NCI-H1930 (cell line): ENCODE measurements around the gene TTLL5.
A peak's percentile ranks its signal among the peaks of the same experiment; 100 is the strongest.

Experiments used
- DNase-seq, 2 experiments: peaks; one replicate each; lab custom pipeline; 2025; lab: John Stamatoyannopoulos, UW

TTLL5 gene

DNA sequence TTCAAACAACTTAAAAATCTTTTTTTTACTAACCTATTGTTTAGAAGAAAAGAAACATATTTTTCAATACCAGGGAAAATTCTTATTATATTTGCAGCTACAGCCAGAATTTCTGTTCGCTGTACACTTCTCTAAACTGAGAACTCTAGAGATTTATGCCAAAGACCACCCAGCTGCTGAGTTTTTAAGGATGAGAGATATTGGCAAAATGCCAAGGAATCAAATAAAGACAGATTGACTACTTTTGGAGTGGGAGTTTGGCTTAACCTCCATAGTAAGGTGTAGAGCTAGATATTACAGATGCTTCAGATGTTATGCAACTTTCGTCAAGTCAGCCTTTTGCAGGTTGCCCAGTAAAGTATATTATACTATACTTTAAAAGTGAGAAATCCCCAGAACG lies 71.8 kb downstream of the TTLL5 start:
- no peak for DNase-seq

DNA sequence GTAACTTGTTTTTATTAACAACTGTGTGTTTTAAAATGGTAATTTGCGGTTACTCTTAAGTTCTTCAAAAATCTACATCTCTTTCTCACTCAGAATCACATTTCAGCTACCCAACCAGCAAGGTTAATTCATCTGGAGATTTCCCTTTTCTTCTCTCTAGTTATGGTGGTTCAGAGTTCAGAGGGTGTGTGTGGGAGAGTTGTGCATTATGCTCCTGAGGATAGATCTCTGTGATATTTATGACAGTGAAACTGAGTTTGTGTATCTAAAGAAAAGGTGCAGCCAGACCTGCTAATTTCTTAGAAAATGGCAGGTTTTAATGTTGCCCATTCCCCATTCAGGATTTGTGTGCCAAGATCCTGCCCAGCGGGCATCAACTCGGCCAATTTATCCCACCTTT lies 73.8 kb downstream of the TTLL5 start:
- no peak for DNase-seq

DNA sequence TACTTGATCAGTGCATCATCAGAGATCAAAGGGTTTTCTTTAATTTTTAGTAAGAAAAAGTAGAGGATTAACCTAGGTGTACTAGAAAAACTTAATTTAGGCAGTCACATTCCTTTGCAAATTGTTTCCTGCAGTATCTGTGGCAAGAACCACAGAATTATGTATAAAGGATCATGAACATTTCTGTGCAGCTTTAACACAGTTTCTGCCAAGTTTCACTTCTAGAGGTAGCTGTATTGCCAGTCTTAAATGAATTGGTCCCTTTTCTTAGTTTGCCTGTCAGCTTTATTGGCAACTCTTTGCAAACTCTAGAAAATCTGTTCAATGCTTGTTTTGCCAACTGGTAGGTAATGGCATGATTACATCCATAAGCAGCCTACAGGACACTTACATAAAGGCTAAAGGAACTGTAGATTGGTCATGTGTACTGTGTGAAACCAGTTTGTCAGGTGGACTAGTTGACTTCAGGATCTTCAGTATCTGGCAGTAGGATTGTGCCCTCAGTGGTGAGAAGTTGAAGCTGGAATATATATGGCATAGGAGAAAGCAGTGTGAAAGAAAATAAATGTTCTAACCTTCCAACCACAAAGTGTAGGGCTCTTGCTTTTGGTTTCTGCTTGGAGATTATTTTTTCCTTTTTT lies 75.9 kb downstream of the TTLL5 start:
- no peak for DNase-seq

DNA sequence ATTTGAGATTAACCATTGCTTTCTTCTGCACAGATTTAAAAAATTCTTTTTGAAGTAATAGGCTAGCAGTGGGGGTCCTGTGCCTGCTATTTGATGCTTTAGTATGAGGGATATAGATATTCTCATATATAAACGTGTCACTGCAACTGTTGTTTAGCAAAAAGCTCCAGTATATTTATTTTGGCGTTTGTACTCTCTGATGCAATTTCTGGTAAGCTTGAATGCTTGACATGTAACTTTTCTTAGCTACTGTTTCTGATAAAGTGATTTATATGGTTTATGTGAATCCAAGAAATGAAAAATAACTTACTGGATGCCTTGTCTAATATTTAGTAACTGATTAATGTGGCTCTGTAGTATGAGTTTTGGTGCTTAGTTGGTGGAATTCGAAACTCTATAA lies 77.1 kb downstream of the TTLL5 start:
- no peak for DNase-seq

DNA sequence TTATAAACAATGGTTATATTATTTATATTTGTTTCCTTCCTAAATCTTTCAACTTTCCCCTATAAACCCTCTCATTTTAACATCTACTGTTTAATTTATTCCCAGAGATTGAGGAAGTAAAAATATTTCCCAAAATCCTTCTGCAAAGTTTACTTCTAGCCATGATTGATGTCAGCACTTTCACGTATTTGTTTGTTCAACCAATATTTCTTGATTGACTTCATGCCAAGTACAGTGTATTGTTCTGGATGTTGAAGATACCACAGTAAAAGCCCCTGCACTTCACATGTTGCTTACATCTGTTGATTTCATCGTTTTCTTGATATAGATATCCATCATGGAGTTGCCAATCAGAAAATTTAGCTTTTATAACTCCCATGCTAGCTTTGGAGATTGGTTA lies 81.8 kb downstream of the TTLL5 start:
- DNase-seq = no peak

DNA sequence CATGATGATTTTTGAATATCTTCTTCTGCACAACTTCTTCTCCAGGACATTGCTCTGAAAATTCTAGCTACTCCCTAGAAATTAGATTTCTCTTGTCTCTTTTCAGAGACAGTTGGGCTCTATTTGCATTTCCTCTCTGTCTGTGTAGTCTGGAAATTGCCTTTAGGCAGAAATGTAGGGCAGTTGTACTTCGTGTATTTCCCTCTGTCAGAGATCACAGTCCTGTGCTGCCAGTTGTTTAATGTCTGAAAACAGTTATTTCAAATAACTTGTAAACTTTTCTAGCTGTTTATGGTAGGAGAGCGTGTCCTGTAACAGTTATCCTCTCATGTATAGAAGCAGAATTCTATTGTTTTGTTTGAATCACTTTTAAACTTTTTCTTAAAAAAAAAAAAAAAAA lies 86.9 kb downstream of the TTLL5 start:
- no peak for DNase-seq

DNA sequence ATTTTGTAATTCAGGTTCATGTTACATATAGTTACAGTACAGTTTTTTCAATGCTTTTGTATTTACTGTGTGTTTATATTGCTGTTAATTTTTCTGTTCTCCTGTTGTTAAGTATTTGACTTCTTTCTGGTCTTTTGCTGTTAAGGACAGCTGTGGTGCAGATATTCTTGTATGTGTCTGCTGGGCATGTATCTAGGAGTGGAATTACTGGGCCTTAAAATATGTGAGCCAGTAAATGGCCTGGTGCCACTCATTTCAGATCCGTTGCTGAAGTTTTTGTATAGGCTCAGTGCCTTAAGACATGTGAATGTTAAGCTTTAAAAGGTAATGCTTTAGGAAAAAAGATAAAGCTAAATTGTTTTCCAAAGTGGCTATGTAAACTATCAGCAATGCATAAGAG lies 87.3 kb downstream of the TTLL5 start:
- DNase-seq = no peak

DNA sequence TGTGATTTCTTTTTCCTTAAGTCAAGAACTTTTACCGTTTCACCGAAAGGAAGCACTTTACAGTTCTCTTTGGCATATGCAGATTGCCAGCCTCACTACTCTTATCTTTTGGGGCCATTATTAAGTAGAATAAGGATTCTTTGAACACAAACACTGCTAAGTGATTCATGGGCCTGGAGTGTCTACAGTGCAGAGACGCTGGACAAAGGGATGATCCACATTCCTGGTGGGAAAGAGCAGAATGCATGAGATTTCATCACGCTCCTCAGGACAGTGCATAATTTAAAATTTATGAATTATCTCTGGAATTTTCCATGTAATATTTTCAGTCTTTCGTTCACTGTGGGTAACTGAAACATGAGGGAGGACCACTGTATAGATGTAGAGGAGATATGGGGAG lies 90.2 kb downstream of the TTLL5 start:
- no peak for DNase-seq

DNA sequence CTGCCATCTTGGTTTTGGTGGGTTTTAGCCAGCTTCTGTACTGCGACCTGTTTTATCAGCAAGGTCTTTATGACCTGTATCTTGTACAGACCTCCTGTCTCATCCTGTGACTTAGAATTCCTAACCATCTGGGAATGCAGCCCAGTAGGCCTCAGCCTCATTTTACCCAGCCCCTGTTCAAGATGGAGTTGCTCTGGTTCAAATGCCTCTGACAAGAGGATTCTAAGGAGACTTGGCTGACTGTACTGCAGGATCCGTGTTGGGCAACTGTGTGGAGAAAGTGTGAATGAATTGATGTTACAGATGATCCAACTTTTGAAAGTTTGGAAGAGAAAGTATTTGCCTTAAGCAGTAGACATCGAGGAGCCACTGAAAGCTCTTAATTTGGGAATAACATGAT lies 91.0 kb downstream of the TTLL5 start:
- DNase-seq = no peak

DNA sequence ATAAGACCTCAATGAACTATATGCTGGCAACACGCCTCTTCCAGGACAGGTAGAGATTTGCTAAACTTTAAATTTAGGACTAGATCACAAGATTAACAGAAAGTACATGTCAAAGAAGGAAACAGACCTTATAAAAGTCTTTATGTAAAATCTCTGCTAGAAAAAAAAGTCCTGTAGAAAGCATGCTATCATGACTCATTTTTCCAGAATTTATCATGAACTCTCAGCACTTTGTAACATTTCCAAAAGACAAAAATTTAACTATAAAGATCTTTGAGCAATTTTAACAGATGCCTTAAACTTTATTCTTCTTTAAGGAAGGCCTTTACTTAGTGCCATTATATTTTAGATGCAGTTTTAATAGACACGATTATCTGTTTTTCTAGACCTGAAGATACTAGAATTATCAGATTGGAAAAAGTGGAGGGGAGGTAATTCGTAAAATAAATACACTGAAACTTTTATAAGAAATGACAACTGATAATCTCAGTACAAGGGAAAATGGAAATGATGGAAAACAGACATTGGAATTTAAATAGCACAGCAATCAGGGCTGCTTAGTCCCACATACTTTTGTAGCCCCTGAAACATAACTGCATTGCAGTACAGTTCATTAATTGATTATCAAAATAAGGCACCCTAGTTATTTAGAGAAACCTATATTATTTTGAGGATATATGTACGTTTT lies 92.0 kb downstream of the TTLL5 start:
- no peak for DNase-seq

DNA sequence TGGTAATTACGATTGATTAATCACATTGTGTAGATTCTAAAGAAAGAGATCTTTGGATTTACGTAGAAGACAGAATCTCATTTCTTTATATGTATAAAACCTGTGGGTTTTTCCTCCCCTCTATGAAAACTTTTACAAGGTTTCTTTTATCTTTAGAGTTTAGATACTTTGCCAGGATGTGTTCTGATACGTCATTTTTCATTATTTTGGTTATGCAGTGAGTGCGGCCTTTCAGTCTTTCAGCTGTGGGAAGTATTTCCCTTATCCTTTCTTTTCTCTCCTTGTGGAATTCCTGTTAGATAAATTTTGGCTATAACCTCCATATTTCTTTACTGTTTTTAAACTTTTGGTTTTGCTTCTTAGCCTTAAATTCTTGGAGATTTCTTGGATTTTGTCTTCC lies 92.7 kb downstream of the TTLL5 start:
- no peak for DNase-seq

DNA sequence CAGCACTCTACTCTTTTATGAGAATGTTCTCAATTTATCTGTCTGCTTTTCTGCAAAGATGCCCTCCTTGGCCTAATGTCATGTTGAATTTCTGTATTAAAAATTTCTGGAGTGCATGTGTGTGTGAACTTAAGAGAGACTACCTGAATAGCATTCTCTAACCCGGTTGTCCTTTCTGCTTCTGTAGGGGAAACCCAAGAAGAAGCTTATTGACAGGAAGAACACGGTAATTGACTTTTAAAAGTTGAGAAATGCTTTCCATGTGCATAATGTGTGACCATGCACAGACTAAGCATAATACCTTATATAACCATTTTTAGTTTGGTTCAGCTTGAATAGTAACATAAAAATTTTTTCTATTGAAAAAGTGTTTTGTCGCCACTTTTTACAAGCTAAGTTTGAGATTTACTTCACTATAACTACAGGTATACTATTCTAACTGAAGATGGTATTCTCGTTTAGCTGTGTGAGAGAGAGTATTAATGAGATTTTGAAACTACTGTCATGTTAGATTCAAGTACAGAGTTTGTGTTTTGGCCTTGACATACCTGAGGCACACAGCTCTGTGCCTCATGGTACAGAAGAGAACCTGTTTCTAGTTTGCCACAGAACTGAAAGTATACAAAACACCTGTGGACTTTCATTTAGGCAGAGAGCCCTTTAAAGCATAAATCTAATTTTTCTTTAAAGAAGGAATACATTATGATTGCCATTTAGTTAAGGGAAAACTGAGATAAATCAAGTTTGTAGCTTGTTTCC lies 96.8 kb downstream of the TTLL5 start:
- no peak for DNase-seq

DNA sequence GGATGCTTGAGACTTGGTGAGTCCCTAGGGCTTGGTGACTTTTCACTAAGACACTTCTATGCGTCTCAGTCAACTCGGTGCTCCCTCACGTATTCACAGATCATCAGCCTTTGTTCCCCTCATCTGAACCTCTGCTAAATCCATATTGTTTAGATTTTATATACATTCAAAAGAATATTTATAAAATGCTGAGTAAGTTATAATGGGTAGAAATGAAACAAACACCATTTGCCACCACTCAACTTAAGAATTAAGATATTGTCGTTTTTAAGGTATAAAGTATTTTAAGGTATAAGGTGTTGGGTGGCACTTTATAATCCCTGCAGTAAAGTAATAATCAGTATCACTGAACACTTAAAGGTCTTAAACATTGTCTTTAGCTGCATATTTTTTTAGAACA lies 103.0 kb downstream of the TTLL5 start:
- DNase-seq = no peak

DNA sequence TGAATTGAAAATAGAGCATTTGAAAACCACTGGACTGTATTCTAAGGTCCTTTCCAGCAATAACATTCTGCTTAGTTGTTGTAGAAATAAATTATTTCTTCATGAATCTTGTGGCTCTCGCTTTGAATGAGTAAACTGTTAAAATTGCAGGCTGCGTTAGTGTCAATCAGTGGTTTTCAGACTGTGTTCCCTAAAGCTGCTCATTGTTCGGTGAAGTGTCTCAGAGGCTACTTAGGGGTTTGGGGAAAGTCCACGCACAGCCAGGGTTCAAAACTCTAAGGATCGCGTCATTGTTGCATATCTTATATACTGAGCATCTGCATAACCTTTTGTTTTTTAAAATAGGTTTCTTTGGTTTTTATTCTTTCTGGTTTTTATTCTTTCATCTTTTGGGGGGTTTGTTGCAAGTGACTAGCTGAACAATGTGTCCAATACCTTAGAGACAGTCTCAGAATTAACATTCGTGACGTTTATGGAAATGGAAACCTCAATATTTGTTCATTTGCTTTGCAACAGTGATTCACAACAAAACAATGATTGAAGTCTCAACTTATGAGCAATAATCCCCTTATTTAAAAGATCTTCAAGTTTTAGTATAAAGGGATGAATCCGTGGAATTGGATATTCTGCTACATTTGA lies 108.1 kb downstream of the TTLL5 start:
- DNase-seq = peak in 1 of 2 experiments; percentile 3

DNA sequence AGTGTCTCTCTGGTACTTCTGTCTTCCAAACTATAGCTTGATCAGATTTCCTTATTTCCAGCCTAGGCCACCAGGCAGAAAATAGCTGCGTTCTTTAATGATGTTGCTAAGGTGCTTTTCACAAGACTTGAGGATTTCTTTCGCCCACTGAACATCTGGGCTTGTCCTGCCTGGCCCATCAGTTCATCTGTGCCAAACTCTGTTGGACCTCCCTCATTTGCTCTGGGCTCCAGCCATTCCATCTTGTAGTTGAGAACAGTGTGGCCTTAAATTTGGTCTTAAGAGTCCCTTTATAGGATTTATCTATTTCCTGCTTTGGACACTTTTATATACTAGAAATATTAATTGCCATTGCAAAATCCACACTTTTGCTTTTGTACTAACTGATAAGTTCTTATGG lies 109.6 kb downstream of the TTLL5 start:
- no peak for DNase-seq

DNA sequence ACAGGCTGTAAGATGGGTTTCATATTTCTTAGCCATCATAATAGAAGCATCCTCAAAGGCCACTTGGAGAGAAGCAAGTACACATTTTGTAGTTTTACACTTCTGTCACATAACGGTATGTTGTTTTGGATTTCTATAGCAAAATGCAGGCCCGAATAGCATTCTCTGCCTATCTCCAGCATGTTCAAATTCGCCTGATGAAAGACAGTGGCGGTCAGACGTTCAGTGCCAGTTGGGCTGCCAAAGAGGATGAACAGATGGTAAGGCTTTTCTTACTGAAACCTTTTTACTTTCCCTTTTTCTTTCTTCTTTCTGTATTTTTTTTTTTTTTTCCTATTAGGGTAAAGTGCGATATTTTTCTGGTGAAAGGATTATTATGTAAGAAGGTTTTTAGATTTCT lies 110.5 kb downstream of the TTLL5 start:
- no peak for DNase-seq

DNA sequence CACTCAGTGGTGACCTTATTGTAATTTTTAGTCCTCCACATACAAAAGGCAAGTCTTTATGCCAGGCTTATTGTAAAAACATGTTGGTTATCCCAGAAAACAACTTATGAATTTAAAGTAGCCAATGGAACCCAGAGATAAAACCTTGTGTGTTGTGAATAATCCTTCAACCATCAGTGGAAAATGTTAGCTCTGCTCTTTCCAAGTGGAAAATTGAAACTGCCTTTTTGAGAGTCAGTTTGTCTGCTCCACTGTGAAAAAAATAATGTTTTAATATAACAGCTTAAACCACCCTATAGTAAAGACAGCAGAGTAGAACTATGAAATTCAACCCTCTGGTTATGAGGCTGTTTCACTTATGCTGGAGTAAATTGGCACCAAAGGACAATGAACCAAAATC lies 112.0 kb downstream of the TTLL5 start:
- no peak for DNase-seq

DNA sequence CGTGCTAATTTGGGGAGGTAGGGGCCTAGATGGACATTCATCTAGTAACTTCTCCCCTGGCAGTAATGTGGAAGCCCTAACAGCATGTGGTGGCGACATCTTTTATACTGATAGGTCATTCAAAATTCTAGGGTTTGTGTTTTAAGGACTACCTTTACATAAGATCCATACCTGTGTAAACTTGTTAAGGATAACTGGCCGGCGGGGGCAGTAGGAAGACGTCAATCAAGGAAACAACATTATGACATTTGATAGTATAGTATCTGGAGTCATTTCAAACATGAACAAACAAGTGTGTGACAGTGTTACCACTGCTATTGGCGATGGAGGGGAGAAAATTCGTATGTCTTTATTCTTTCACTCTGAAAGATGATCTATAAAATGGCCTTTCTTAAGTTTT lies 120.0 kb downstream of the TTLL5 start:
- no peak for DNase-seq

DNA sequence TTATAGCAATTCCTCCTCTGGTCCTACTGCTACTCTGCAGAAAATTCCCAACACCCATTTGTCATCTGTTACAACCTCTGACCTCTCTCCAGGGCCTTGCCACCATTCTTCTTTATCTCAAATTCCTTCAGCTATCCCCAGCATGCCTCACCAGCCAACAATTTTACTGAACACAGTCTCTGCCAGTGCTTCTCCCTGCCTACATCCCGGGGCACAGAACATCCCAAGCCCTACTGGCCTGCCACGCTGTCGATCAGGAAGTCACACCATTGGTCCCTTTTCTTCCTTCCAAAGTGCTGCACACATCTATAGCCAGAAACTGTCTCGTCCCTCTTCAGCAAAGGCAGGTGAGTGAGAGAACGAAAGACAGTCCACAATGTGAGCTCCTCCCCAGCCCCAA lies 122.1 kb downstream of the TTLL5 start:
- DNase-seq = no peak

DNA sequence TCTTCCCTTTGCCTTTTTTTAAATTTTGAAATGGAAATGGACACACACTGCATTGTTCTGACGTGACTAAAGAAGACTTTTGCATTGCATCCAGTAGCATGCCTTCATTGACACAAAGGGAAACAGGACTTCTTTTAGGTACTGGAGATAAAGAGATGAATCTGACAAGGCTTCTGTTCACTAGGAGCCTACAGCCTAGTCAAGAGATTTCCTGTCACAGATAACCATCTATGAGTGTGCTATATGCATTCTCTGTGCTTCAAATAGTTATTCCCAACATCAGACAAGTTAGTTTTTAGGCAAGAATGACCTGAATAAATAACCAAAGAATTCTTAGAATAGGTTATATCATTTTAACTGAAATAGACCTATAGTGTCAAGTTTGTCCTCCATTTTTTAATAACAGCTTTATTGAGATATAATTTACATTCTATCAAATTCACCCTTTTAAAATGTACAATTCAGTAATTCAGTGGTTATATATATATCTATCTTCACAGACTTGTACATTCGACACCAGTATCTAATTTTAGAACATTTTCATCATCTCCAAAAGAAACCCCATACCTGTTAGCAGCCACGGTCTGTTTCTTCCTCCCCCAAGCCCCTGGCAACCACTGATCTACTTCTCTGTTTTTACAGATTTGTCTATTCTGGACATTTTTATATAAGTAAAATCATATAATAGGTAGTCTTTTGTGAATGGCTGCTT lies 122.7 kb downstream of the TTLL5 start:
- DNase-seq = no peak

DNA sequence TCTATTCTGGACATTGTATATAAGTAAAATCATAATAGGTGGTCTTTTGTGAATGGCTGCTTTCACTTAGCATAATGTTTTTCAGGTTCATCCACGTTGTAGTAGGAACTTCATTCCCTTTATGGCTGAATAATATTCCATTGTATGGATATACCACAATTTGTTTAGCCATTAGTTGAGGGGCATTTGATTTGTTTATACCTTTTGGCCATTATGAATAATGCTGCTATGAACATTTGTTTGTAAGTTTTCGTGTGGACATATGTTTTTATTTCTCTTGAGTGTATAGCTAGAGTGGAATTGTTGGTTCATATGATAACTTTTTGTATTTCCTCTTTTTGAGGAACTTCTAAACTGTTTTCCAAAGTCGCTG lies 123.3 kb downstream of the TTLL5 start:
- DNase-seq = no peak

DNA sequence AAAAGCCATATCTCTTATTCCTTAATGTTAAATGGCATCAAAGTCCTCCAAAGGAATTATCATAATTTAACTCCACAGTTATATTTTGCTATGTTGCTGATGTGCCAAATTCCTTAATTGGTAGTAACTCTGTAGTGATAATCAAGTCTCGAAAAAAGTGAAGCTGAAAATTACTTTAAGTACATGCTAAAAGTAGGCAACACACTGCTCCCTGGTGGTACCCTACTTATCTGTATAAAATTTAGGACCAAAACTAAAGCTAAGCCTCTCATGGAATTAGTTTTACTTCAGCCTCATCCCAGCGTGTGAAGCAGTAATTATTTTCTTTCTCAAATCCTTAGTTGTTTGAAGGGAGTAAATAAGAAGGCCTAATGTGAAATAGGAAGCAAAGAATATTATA lies 132.8 kb downstream of the TTLL5 start:
- no peak for DNase-seq
